Measurements from ENCODE around the gene ACAN. TPM values are rescaled to one million over a fixed set of nuclear protein-coding genes. Genes with fewer than 3 reads are reported as not detected.

Gene ACAN
- total and polyA plus RNA-seq, 9 of the 15 experiments (the other 6 are each of a cell fraction or from before 2014, with no cell fraction given): not detected

GRCh38 chr15:88804257-88804656 is 1.0 kb downstream of the ACAN start:
- 0% methylated on average over 10 of the region's 10 CpGs for WGBS (ENCODE audit: insufficient coverage, low coverage, missing lambda C conversion rate)

More at GRCh38 chr15:88804257-88804656, 1.0 kb downstream of the ACAN start:
- Histone ChIP-seq H3K4me3 (no peak overlapping the region), H3K9me3 (replicated peaks; ENCODE audit: control insufficient read depth, insufficient read depth, low read depth, low read length) (no peaks in the 10 kb centered on the region), H3K36me3 (ENCODE audit: control insufficient read depth, insufficient read depth, low read length) (no peaks in the 10 kb centered on the region), H4K20me1 (replicated peaks; ENCODE audit: control insufficient read depth, insufficient read depth, low read length) (no peaks in the 10 kb centered on the region), H3K79me2 (ENCODE audit: control insufficient read depth, insufficient read depth, low read length) (no peaks in the 10 kb centered on the region), H3K4me1 (replicated peaks in 1 of 2; ENCODE audit: control insufficient read depth in 2 of 2, insufficient read depth in 2 of 2, low read length in 2 of 2) (peaks cover 0 to 9% of the 10 kb centered on the region in 2 experiments; a peak in 2 of 5 replicates), H3K9ac (ENCODE audit: insufficient read depth in 1 of 2, low read depth in 2 of 2, low read length in 2 of 2) (no peak overlapping the region), H3K27ac (ENCODE audit: extremely low read depth, low read depth, low read length) (no peak overlapping the region), H2AFZ (ENCODE audit: low read depth, low read length) (no peak overlapping the region), H3K9me1 (ENCODE audit: control insufficient read depth, insufficient read depth, low read length) (no peaks in the 10 kb centered on the region), H3K27me3 (ENCODE audit: control insufficient read depth in 2 of 2, insufficient read depth in 2 of 2, low read length in 2 of 2) (peaks cover 42 to 64% of the 10 kb centered on the region in 2 experiments; a peak in 4 of 5 replicates), H3K4me2 (ENCODE audit: insufficient read depth, low read length) (no peak overlapping the region)
- ChIA-PET POLR2A (no interaction called here), CTCF (ENCODE audit: low intra/inter-chr PET ratio) (interaction anchor here (0.7 kb wide), 1 partner anchor 38 kb away, joined by 4 read pairs; no protein-coding TSS in a partner anchor)
- FAIRE-seq: no peak
- ATAC-seq: no peak
- no peak for DNase-seq (ENCODE audit: extremely low read depth in 1 of 4, low spot score in 3 of 4)
- intact Hi-C loops (cut with micrococcal nuclease) (no loop called here), in situ Hi-C loops (cut with MboI) (no loop called here)
- TF ChIP-seq GABPB1 (CRISPR knock-in tag; IDR thresholded peaks at IDR 0.05) (no peak), PREB (CRISPR knock-in tag; IDR thresholded peaks at IDR 0.05) (no peak), SRSF7 (optimal IDR thresholded peaks at IDR 0.05; ENCODE audit: low read depth, low read length) (no peak), ZNF431 (CRISPR knock-in tag; IDR thresholded peaks at IDR 0.05) (no peak), KLF6 (CRISPR knock-in tag; IDR thresholded peaks at IDR 0.05; ENCODE audit: borderline replicate concordance) (no peak), PHB (CRISPR knock-in tag; IDR thresholded peaks at IDR 0.05) (no peak), ZNF24 (IDR thresholded peaks at IDR 0.05) (no peak), RREB1 (CRISPR knock-in tag; IDR thresholded peaks at IDR 0.05) (no peak), BDP1 (IDR thresholded peaks at IDR 0.05; ENCODE audit: insufficient read depth, insufficient read length) (no peak)
- no TSS peak for BruUV-seq (replicated peaks)

Measured in K562 (cell line).